Measurements from ENCODE around the gene DCDC2C.

DCDC2C gene

GRCh38 chr2:3712831-3713503 lies 9.6 kb downstream of the DCDC2C start:
- no peak for DNase-seq (ENCODE audit: low spot score)

GRCh38 chr2:3718679-3719078 lies 15.3 kb downstream of the DCDC2C start:
- no peak for DNase-seq (ENCODE audit: low spot score)

- no peak for DNase-seq (ENCODE audit: low spot score)
Measured at GRCh38 chr2:3725002-3725401, 21.6 kb downstream of the DCDC2C start.

GRCh38 chr2:3725458-3726250 lies 22.3 kb downstream of the DCDC2C start:
- DNase-seq (ENCODE audit: low spot score) = no peak

GRCh38 chr2:3726511-3726910 lies 23.1 kb downstream of the DCDC2C start:
- DNase-seq (ENCODE audit: low spot score) = no peak

- no peak for DNase-seq (ENCODE audit: low spot score)
Measured at GRCh38 chr2:3727397-3728045, 24.1 kb downstream of the DCDC2C start.

- no peak for DNase-seq (ENCODE audit: low spot score)
Measured at GRCh38 chr2:3728104-3729054, 25.0 kb downstream of the DCDC2C start.

GRCh38 chr2:3729055-3729448 lies 25.7 kb downstream of the DCDC2C start:
- DNase-seq (ENCODE audit: low spot score) = no peak

GRCh38 chr2:3729786-3730185 lies 26.4 kb downstream of the DCDC2C start:
- no peak for DNase-seq (ENCODE audit: low spot score)

GRCh38 chr2:3730646-3731045 lies 27.3 kb downstream of the DCDC2C start:
- DNase-seq (ENCODE audit: low spot score) = no peak

- no peak for DNase-seq (ENCODE audit: low spot score)
Measured at GRCh38 chr2:3731829-3732228, 28.5 kb downstream of the DCDC2C start.

- DNase-seq (ENCODE audit: low spot score) = no peak
Measured at GRCh38 chr2:3736112-3736511, 32.7 kb downstream of the DCDC2C start.

GRCh38 chr2:3737128-3737527 lies 33.8 kb downstream of the DCDC2C start:
- no peak for DNase-seq (ENCODE audit: low spot score)

GRCh38 chr2:3738454-3738853 lies 35.1 kb downstream of the DCDC2C start:
- no peak for DNase-seq (ENCODE audit: low spot score)

- no peak for DNase-seq (ENCODE audit: low spot score)
Measured at GRCh38 chr2:3739313-3739712, 35.9 kb downstream of the DCDC2C start.

- DNase-seq (ENCODE audit: low spot score) = no peak
Measured at GRCh38 chr2:3741396-3741795, 38.0 kb downstream of the DCDC2C start.

GRCh38 chr2:3741867-3742602 lies 38.7 kb downstream of the DCDC2C start:
- no peak for DNase-seq (ENCODE audit: low spot score)

GRCh38 chr2:3742743-3743508 lies 39.6 kb downstream of the DCDC2C start:
- DNase-seq (ENCODE audit: low spot score) = no peak

GRCh38 chr2:3743951-3744555 lies 40.7 kb downstream of the DCDC2C start:
- DNase-seq (ENCODE audit: low spot score) = no peak

- no peak for DNase-seq (ENCODE audit: low spot score)
Measured at GRCh38 chr2:3745920-3746319, 42.5 kb downstream of the DCDC2C start.

Data from hematopoietic multipotent progenitor cell treated with erythropoietin and hydrocortisone succinate and interleukin-3 and kit ligand, for 17 days (in vitro differentiated cells).